K562 (cell line): Measurements from ENCODE around the gene ITGA6.

ENCODE experiments used
- CBX3 ChIP-seq, 2 experiments: IDR thresholded peaks; 1 replicate in 1 of 2; 2 replicates in 1 of 2; pipeline ENCODE4 v1.6.1; 2012; ENCODE audit warnings: inconsistent platforms in 2 of 2, low read length in 2 of 2, borderline replicate concordance in 1 of 2, control low read depth in 1 of 2
- CTCF ChIP-seq, 3 experiments: IDR thresholded peaks in 2 of 3; conservative IDR thresholded peaks in 1 of 3; 2 replicates each; pipeline ENCODE4 v1.5.1; 2011 to 2012; ENCODE audit warnings: low read length in 3 of 3, mild to moderate bottlenecking in 3 of 3, control low read depth in 2 of 3, improper control_type of control experiment in 1 of 3, inconsistent platforms in 1 of 3, low read depth in 1 of 3, mixed read lengths in 1 of 3, moderate library complexity in 1 of 3; ENCODE audit not compliant: insufficient read depth in 2 of 3
- E2F8 ChIP-seq: fragments of 450-650 bp; IDR thresholded peaks from 2 replicates; pipeline ENCODE4 v1.7.1; 2018; ENCODE audit warnings: mild to moderate bottlenecking, low read depth; ENCODE audit not compliant: partially characterized antibody
- FOXJ3 ChIP-seq: sonication (generic); formaldehyde crosslinking; IDR thresholded peaks from 2 replicates; pipeline ENCODE4 v1.4.0; 2020; ENCODE audit warnings: mild to moderate bottlenecking, missing genetic modification reagents
- GTF2F1 ChIP-seq: IDR thresholded peaks from 2 replicates; pipeline ENCODE4 v1.6.1; 2011; ENCODE audit warnings: low read depth, low read length, improper control_type of control experiment
- ILF3 ChIP-seq: fragments of 450-650 bp; IDR thresholded peaks from 2 replicates; pipeline ENCODE4 v1.6.1; 2018; ENCODE audit warnings: antibody characterized with exemption, mild to moderate bottlenecking, moderate library complexity, borderline replicate concordance
- LEF1 ChIP-seq: fragments of 450-650 bp; IDR thresholded peaks from 2 replicates; pipeline ENCODE4 v1.6.1; 2016; ENCODE audit warnings: mild to moderate bottlenecking
- MCM5 ChIP-seq: fragments of 450-650 bp; IDR thresholded peaks from 2 replicates; pipeline ENCODE4 v1.6.1; 2016; ENCODE audit warnings: low read depth
- NONO ChIP-seq, 2 experiments: fragments of 200-400 bp in 1 of 2; fragments of 450-650 bp in 1 of 2; formaldehyde crosslinking in 1 of 2; IDR thresholded peaks; 2 replicates each; pipeline ENCODE4 v1.6.1; 2017; ENCODE audit warnings: low read depth in 2 of 2, mild to moderate bottlenecking in 2 of 2, moderate library complexity in 2 of 2, low read length in 1 of 2
- SP1 ChIP-seq: sonication (generic); formaldehyde crosslinking; IDR thresholded peaks from 2 replicates; pipeline ENCODE4 v1.8.1; 2022; ENCODE audit warnings: mild to moderate bottlenecking, missing genetic modification reagents
- ZBTB49 ChIP-seq: sonication (generic); formaldehyde crosslinking; IDR thresholded peaks from 2 replicates; pipeline ENCODE4 v1.8.0; 2022; ENCODE audit warnings: missing genetic modification reagents, mild to moderate bottlenecking, borderline replicate concordance

- TF ChIP-seq NONO (IDR thresholded peaks at IDR 0.05; ENCODE audit: low read depth in 2 of 2, low read length in 1 of 2) (no peak), MCM5 (no peak), E2F8 (no peak), FOXJ3 (CRISPR knock-in tag) (no peak), CBX3 (IDR thresholded peaks at IDR 0.05; ENCODE audit: borderline replicate concordance in 1 of 2, low read length in 2 of 2) (no peak), ILF3 (no peak), LEF1 (no peak), ZBTB49 (no peak), SP1 (CRISPR knock-in tag) (no peak), GTF2F1 (no peak), CTCF (IDR thresholded peaks at IDR 0.05 in 2 of 3, conservative IDR thresholded peaks at IDR 0.05 in 1 of 3; ENCODE audit: insufficient read depth in 2 of 3, low read depth in 1 of 3, low read length in 3 of 3) (no peak)
Observed at GRCh38 chr2:172399765-172400164, 27.6 kb upstream of the ITGA6 start.
